GM19025 (cell line): Measurements from ENCODE around the gene SH2D1B.

Source experiments
- ATAC-seq: cut with Tn5 transposase; IDR thresholded peaks from one replicate; pipeline ENCODE4 v1.9.1; 2021; ENCODE audit warnings: mild to moderate bottlenecking, low read depth, moderate library complexity; ENCODE audit not compliant: unreplicated experiment

The SH2D1B gene

GRCh38 chr1:162400790-162401355, 11.1 kb downstream of the SH2D1B start:
- ATAC-seq, result no peak

- no peak for ATAC-seq
Observed at GRCh38 chr1:162398999-162399580, 12.8 kb downstream of the SH2D1B start.

- ATAC-seq, result no peak
Observed at GRCh38 chr1:162397943-162398560, 13.9 kb downstream of the SH2D1B start.

- ATAC-seq, result no peak
Observed at GRCh38 chr1:162397039-162397448, 14.9 kb downstream of the SH2D1B start.

GRCh38 chr1:162396201-162396906, 15.6 kb downstream of the SH2D1B start:
- ATAC-seq, result no peak

- ATAC-seq, result no peak
Observed at GRCh38 chr1:162391790-162392563, 20.0 kb downstream of the SH2D1B start.

- ATAC-seq, result no peak
Observed at GRCh38 chr1:162390396-162391185, 21.3 kb downstream of the SH2D1B start.

GRCh38 chr1:162389971-162390370, 22.0 kb downstream of the SH2D1B start:
- no peak for ATAC-seq

GRCh38 chr1:162389021-162389818, 22.7 kb downstream of the SH2D1B start:
- ATAC-seq, result no peak

GRCh38 chr1:162388615-162389014, 23.3 kb downstream of the SH2D1B start:
- no peak for ATAC-seq

- ATAC-seq, result no peak
Observed at GRCh38 chr1:162388083-162388594, 23.8 kb downstream of the SH2D1B start.

- ATAC-seq, result no peak
Observed at GRCh38 chr1:162387226-162388082, 24.5 kb downstream of the SH2D1B start.

- ATAC-seq, result no peak
Observed at GRCh38 chr1:162386292-162387225, 25.4 kb downstream of the SH2D1B start.

GRCh38 chr1:162385702-162386101, 26.2 kb downstream of the SH2D1B start:
- no peak for ATAC-seq

GRCh38 chr1:162385280-162385623, 26.7 kb downstream of the SH2D1B start:
- ATAC-seq, result no peak

GRCh38 chr1:162384601-162385279, 27.2 kb downstream of the SH2D1B start:
- ATAC-seq, result no peak

GRCh38 chr1:162384116-162384515, 27.8 kb downstream of the SH2D1B start:
- no peak for ATAC-seq
